SIG-M5 treated with dmso at 0.1 percent for 504 hours (cell line): ENCODE data around the gene LGR6.

Source experiments
- DNase-seq: peaks from one replicate; lab custom pipeline; 2025; ENCODE audit not compliant: unreplicated experiment; lab: John Stamatoyannopoulos, UW

LGR6 gene

GRCh38 chr1:202367271-202367670 lies 173.7 kb downstream of the LGR6 start:
- no peak for DNase-seq
